Ovary (tissue), 3 donors: ENCODE results near the gene HIF1A.

Experiments
- POLR2A ChIP-seq: fragments of 450-650 bp; IDR thresholded peaks from one replicate; pipeline ENCODE4 v1.6.1; 2017; ENCODE audit warnings: antibody characterized with exemption, mild to moderate bottlenecking, moderate library complexity
- TF ChIP-seq, protein P1 (sequence below), 3 donors: fragments of 450-650 bp in 2 of 3; fragments of 200-600 bp in 1 of 3; IDR thresholded peaks; one replicate each; pipeline versions ENCODE4 v1.5.1 to v1.8.0; 2016 to 2022; ENCODE audit warnings: antibody characterized with exemption in 3 of 3, mild to moderate bottlenecking in 1 of 3
- donor health status: DM: no; HTN: no; CAD: no.

DNA sequence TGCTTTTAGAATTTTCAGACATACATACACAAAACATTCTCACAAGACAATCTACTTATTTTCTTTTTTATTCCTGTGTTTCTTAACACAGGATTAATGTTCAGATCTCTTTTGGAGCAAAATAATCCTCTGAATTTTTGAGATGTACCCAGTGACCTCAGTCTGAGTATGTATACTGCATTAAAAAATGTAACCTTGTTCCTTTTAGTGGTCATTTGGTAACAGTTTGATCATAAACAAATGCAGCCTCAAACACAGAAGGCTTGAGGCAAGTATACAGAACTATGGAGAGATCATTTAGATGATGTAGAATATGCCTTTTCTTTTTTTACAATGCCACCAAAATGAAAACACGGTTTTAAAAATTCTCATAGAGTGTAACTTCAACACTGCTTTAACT lies 9.7 kb downstream of the HIF1A start:
- TF ChIP-seq, protein P1, sequence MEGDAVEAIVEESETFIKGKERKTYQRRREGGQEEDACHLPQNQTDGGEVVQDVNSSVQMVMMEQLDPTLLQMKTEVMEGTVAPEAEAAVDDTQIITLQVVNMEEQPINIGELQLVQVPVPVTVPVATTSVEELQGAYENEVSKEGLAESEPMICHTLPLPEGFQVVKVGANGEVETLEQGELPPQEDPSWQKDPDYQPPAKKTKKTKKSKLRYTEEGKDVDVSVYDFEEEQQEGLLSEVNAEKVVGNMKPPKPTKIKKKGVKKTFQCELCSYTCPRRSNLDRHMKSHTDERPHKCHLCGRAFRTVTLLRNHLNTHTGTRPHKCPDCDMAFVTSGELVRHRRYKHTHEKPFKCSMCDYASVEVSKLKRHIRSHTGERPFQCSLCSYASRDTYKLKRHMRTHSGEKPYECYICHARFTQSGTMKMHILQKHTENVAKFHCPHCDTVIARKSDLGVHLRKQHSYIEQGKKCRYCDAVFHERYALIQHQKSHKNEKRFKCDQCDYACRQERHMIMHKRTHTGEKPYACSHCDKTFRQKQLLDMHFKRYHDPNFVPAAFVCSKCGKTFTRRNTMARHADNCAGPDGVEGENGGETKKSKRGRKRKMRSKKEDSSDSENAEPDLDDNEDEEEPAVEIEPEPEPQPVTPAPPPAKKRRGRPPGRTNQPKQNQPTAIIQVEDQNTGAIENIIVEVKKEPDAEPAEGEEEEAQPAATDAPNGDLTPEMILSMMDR (IDR thresholded peaks at IDR 0.05) = no peak
- TF ChIP-seq POLR2A = no peak
